Colonic mucosa (tissue), 4 donors: ENCODE data around the gene VILL. TPM values are rescaled to one million over a fixed set of nuclear protein-coding genes. Genes with fewer than 3 reads are reported as not detected.

Experiments
- DNase-seq: peaks from one replicate; pipeline ENCODE4 v3.0.0-alpha.2; 2020
- H3K27ac ChIP-seq: fragments of 200-600 bp; one replicate; pipeline ENCODE4 v1.8.0; 2021
- H3K27me3 ChIP-seq: fragments of 200-600 bp; one replicate; pipeline ENCODE4 v1.8.0; 2021
- H3K36me3 ChIP-seq: fragments of 200-600 bp; one replicate; pipeline ENCODE4 v1.8.0; 2021
- H3K4me1 ChIP-seq: fragments of 200-600 bp; one replicate; pipeline ENCODE4 v1.8.0; 2021; ENCODE audit warnings: mild to moderate bottlenecking
- H3K4me3 ChIP-seq: fragments of 200-600 bp; one replicate; pipeline ENCODE4 v1.8.0; 2021
- H3K9ac ChIP-seq, 2 donors: one replicate each; pipeline ENCODE4 v1.7.0; 2013; ENCODE audit warnings: control low read depth in 2 of 2, low read depth in 2 of 2, low read length in 2 of 2
- H3K9me3 ChIP-seq: fragments of 200-600 bp; one replicate; pipeline ENCODE4 v1.8.0; 2021
- CTCF ChIP-seq: fragments of 200-600 bp; IDR thresholded peaks from one replicate; pipeline ENCODE4 v1.8.0; 2022; ENCODE audit warnings: antibody characterized with exemption, mild to moderate bottlenecking
- intact Hi-C: fragments of 100-400 bp; cut with DNase I; formaldehyde crosslinking; loops from one replicate; pipeline ENCODE4 v1.14.1; 2022
- total RNA-seq, 2 donors: library from RNA; stranded (reverse); fragmentation: NEBNext Ultra II Directional in 1 of 2; extraction: Animal tissue kit (Norgen Biotek cat#: 25700) in 1 of 2; gene quantifications; one replicate each; pipeline ENCODE4 v1.2.1, GENCODE V29; 2021
- donor health status: healthy.
- donor health status: DM: no; HTN: no; CAD: no.
- donor health status: DM: no; HTN: no; CAD: no.

VILL gene
- total RNA-seq, 2 donors from 2014 or later: 155 to 166 TPM

- Histone ChIP-seq H3K9me3 (no peaks in the 10 kb centered on the region), H3K9ac (no peak overlapping the region), H3K4me1 (no peaks in the 10 kb centered on the region), H3K4me3 (no peak overlapping the region), H3K36me3 (no peaks in the 10 kb centered on the region), H3K27me3 (no peaks in the 10 kb centered on the region), H3K27ac (no peak overlapping the region)
- TF ChIP-seq CTCF: peak; percentile 83
- intact Hi-C loops: loop anchor here (10.0 kb wide), 1 partner anchor 140 kb away; no protein-coding TSS in a partner anchor
- peak; percentile 83 for DNase-seq
These were observed 16.2 kb upstream of the VILL start for GRCh38 chr3:37974121-37975083.

- no peaks in the 10 kb centered on the region for H3K4me1 ChIP-seq
- no peak overlapping the region for H3K9ac ChIP-seq
- H3K27ac ChIP-seq: no peak overlapping the region
- no peaks in the 10 kb centered on the region for H3K27me3 ChIP-seq
- no peaks in the 10 kb centered on the region for H3K9me3 ChIP-seq
- TF ChIP-seq CTCF: no peak
- no peak overlapping the region for H3K4me3 ChIP-seq
- no peak for DNase-seq
- H3K36me3 ChIP-seq: no peaks in the 10 kb centered on the region
- intact Hi-C loops: loop anchor here (10.0 kb wide), 1 partner anchor 135 kb away; no protein-coding TSS in a partner anchor
These were observed 10.8 kb upstream of the VILL start for GRCh38 chr3:37979541-37980461.

- no peaks in the 10 kb centered on the region for H3K9me3 ChIP-seq
- no peak overlapping the region for H3K27ac ChIP-seq
- no peak overlapping the region for H3K4me3 ChIP-seq
- no peak overlapping the region for H3K9ac ChIP-seq
- H3K4me1 ChIP-seq: peaks cover 1% of the 10 kb centered on the region
- H3K36me3 ChIP-seq: no peaks in the 10 kb centered on the region
- no peaks in the 10 kb centered on the region for H3K27me3 ChIP-seq
- DNase-seq: no peak
- no peak for TF ChIP-seq CTCF
- intact Hi-C loops: no loop called here
These were observed 9.9 kb upstream of the VILL start for GRCh38 chr3:37980462-37981347.

- H3K4me1 ChIP-seq: peaks cover 7% of the 10 kb centered on the region
- no peak overlapping the region for H3K27ac ChIP-seq
- intact Hi-C loops: no loop called here
- no peak for DNase-seq
- no peak overlapping the region for H3K9ac ChIP-seq
- no peaks in the 10 kb centered on the region for H3K36me3 ChIP-seq
- H3K9me3 ChIP-seq: no peaks in the 10 kb centered on the region
- TF ChIP-seq CTCF: no peak
- no peaks in the 10 kb centered on the region for H3K27me3 ChIP-seq
- no peak overlapping the region for H3K4me3 ChIP-seq
These were observed 9.3 kb upstream of the VILL start for GRCh38 chr3:37981348-37981664.

GRCh38 chr3:37982331-37982730 lies 8.3 kb upstream of the VILL start:
- no peaks in the 10 kb centered on the region for H3K36me3 ChIP-seq
- no peak for TF ChIP-seq CTCF
- H3K27ac ChIP-seq: no peak overlapping the region
- no peaks in the 10 kb centered on the region for H3K9me3 ChIP-seq
- H3K27me3 ChIP-seq: no peaks in the 10 kb centered on the region
- H3K9ac ChIP-seq: no peak overlapping the region
- peaks cover 14% of the 10 kb centered on the region for H3K4me1 ChIP-seq
- no peak for DNase-seq
- no peak overlapping the region for H3K4me3 ChIP-seq
- intact Hi-C loops: no loop called here
